ENCODE data around the gene ELP6. TPM values are rescaled to one million over a fixed set of nuclear protein-coding genes. Genes with fewer than 3 reads are reported as not detected.

Gene ELP6
- total RNA-seq, 4 donors from 2014 or later = 14.8 to 31.2 (median 23.8) TPM

GRCh38 chr3:47540281-47540680, 26.8 kb upstream of the ELP6 start:
- ATAC-seq (ENCODE audit: low FRiP score) (no peak), DNase-seq (ENCODE audit: low spot score) (no peak)
- no peak for TF ChIP-seq CTCF (IDR thresholded peaks at IDR 0.05)

DNA sequence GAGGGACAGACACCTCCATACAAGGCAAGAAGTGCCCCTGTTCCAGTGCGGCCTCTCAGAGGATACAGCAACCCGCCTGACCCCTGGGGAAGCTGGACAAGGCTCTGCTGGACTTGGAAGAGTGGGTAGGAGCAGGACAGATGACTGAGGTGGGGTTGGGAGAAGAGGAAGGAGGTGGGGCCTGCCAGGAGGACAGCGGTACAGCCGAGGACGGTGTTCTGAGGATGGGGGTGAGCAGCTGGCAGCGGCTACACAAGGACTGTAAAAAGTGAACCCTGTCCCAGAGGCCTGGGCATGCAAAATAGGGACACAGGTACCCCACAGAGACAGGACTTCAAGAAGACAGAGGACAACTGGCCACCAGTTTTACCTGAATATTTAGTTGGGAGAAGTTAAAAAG, 23.5 kb upstream of the ELP6 start:
- no peak for DNase-seq (ENCODE audit: low spot score)
- ATAC-seq (ENCODE audit: low FRiP score) = no peak
- no peak for TF ChIP-seq CTCF (IDR thresholded peaks at IDR 0.05)

GRCh38 chr3:47536221-47536891, 22.8 kb upstream of the ELP6 start:
- DNase-seq (ENCODE audit: low spot score) (no peak), ATAC-seq (ENCODE audit: low FRiP score) (no peak)
- no peak for TF ChIP-seq CTCF (IDR thresholded peaks at IDR 0.05)

DNA sequence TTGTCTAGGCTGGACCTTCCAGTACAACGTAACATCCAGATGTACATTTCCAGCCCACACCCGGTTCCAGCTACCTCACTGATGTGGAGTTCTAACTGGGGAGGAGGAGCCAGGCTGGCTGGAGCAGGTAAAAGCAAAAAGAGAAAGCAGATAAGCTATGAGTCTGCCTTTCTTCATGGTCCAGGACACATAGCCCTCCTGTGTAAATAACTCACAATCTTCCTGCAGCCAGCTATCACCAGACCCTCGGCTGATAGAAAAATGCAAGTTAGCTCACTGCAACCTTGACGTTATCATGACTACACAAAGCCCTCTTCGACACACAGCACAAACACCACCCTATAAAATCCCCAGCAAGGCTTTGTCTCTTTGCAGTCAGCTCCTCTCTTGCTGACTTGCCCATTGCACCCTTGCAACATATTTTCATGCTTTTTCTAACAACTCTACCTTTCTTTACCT, 20.5 kb upstream of the ELP6 start:
- DNase-seq (ENCODE audit: low spot score) (no peak), ATAC-seq (ENCODE audit: low FRiP score) (no peak)
- TF ChIP-seq CTCF (IDR thresholded peaks at IDR 0.05) = no peak

DNA sequence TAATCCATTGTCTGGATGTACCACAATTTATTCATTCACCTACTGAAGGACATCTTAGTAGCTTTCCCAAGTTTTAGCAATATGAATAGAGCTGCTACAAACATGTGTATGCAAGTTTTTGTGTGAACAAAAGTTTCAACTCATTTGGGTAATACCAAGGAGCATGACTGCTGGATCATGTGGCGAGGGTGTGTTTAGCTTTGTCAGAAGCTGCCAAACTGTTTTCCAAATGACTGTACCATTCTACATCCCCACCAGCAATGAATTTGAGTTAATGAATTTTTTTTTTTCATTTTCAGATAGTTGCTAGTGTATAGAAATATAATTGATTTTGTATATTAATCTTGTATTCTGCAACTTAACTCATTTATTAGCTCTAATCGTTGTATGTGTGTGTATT, 20.0 kb upstream of the ELP6 start:
- ATAC-seq (ENCODE audit: low FRiP score) (no peak), DNase-seq (ENCODE audit: low spot score) (no peak)
- TF ChIP-seq CTCF (IDR thresholded peaks at IDR 0.05) = no peak

DNA sequence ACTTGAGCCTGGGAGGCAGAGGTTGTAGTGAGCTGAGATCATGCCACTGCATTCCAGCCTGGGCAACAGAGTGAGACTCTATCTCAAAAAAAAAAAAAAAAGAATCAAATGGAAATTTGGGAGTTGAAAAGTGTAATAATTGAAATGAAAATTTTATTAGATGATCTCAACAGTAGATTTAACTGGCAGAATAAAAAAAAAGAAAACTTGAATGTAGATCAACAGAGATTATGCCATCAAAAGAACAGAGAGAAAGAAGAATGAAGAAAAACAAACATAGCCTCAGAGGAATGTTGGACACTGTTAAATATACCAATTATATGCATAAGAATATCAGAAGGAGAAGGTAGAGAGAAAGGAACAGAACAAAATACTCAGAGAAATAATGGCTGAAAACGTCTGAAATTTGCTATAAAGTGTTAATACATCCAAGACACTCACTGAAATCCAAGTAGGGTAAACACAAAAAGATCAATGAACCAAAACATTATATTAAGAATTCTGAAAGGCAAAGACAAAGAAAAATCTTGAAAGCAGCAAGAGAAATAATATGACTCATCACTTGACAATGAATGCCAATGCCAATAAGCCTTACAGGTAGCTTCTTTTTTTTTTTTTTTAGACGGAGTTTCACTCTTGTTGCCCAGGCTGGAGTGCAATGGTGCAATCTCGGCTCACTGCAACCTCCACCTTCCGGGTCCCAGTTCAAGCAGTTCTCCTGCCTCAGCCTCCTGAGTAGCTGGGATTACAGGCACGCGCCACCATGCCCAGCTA, 14.6 kb upstream of the ELP6 start:
- no peak for TF ChIP-seq CTCF (IDR thresholded peaks at IDR 0.05)
- DNase-seq (ENCODE audit: low spot score) = no peak
- no peak for ATAC-seq (ENCODE audit: low FRiP score)

DNA sequence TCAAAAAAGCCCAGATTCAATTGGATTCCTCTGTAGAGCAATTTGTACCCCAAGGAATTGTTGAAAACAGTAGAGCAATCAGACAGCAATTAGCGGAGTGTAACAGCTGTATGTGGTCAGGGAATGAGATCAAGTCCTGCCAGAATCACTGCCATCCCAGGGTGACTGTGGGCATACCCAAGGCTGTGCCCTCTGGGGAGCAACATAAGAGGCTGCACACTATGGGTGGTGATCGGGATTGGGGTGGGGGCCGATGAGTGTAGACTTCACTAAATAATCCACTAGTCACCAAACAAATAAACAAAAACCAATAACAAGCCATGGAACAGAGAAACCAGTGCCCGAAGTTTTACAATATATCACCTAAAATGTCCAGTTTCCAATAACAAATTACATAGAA, 12.1 kb upstream of the ELP6 start:
- ATAC-seq (ENCODE audit: low FRiP score) (no peak), DNase-seq (ENCODE audit: low spot score) (no peak)
- no peak for TF ChIP-seq CTCF (IDR thresholded peaks at IDR 0.05)
